HCT116 (cell line): Measurements from ENCODE around the gene GAB2. TPM values are rescaled to one million over a fixed set of nuclear protein-coding genes. Genes with fewer than 3 reads are reported as not detected.

Experiments
- ATAC-seq: fragments of 200-7000 bp; cut with Tn5 transposase; 2 replicates; pipeline ENCODE4 v1.9.1; 2020; ENCODE audit warnings: mild to moderate bottlenecking, moderate library complexity
- BruUV-seq: library from RNA; stranded (reverse); fragments of 400-500 nt; replicated peaks from 2 replicates; lab custom pipeline; 2021; lab: Mats Ljungman, UMichigan
- CTCF ChIA-PET: fragments of 300-600 bp; sonication (Branson Sonifier 250); formaldehyde crosslinking; loops from one replicate; lab custom pipeline; 2021; ENCODE audit warnings: antibody characterized with exemption; lab: Charles Lee
- POLR2A ChIA-PET: fragments of 300-600, 350-600 bp; sonication (Branson Sonifier 250); formaldehyde crosslinking; loops from one replicate; lab custom pipeline; 2021; ENCODE audit warnings: antibody characterized with exemption; lab: Charles Lee
- RAD21 ChIA-PET, 2 experiments: fragments of 300-600 bp; sonication (Branson Sonifier 250); formaldehyde crosslinking; loops; one replicate each; lab custom pipeline; 2023; ENCODE audit warnings: low total read pairs in 2 of 2; ENCODE audit not compliant: uncharacterized antibody in 2 of 2, unreplicated experiment in 2 of 2, low non-redundant PET in 1 of 2; lab: Charles Lee
- DNase-seq: peaks from one replicate; pipeline ENCODE4 v3.0.0-alpha.2; 2010; ENCODE audit warnings: low read depth, low spot score
- H2AFZ ChIP-seq: fragments of 200-600 bp; shearing (Covaris generic), sonication (generic); 2 replicates; pipeline ENCODE4 v1.6.1; 2017; ENCODE audit warnings: low read depth, mixed run types, mixed read lengths, antibody characterized with exemption, low read length; ENCODE audit not compliant: poor library complexity, severe bottlenecking
- H3K27ac ChIP-seq: 2 replicates; pipeline ENCODE4 v1.5.1; 2012; ENCODE audit warnings: low read depth, low read length
- H3K27me3 ChIP-seq: fragments of 200-600 bp; sonication (generic); 2 replicates; pipeline ENCODE4 v1.6.1; 2016; ENCODE audit warnings: mixed run types, low read length, mixed read lengths; ENCODE audit not compliant: insufficient read depth
- H3K36me3 ChIP-seq, 2 experiments: fragments of 200-500 bp in 1 of 2; fragments of 200-600 bp in 1 of 2; sonication (Bioruptor generic) in 1 of 2; sonication (generic) in 1 of 2; 2 replicates each; pipeline versions ENCODE4 v1.5.1 to v1.6.1; 2014 to 2016; ENCODE audit warnings: low read length in 2 of 2, inconsistent platforms in 1 of 2, mixed read lengths in 1 of 2, mixed run types in 1 of 2; ENCODE audit not compliant: insufficient read depth in 2 of 2, control insufficient read depth in 1 of 2
- H3K4me1 ChIP-seq, 2 experiments: fragments of 200-600 bp in 1 of 2; sonication (generic) in 1 of 2; 2 replicates each; pipeline versions ENCODE4 v1.5.1 to v1.6.1; 2012 to 2017; ENCODE audit warnings: low read length in 2 of 2, inconsistent platforms in 1 of 2, mild to moderate bottlenecking in 1 of 2, mixed read lengths in 1 of 2, mixed run types in 1 of 2, moderate library complexity in 1 of 2; ENCODE audit not compliant: insufficient read depth in 2 of 2, control insufficient read depth in 1 of 2
- H3K4me2 ChIP-seq: fragments of 200-600 bp; sonication (generic); 2 replicates; pipeline ENCODE4 v1.6.1; 2017; ENCODE audit warnings: mixed run types, low read length, mixed read lengths
- H3K4me3 ChIP-seq, 2 experiments: fragments of 200-600 bp in 1 of 2; sonication (generic) in 1 of 2; replicated peaks in 1 of 2; 2 replicates each; pipeline ENCODE4 v1.5.1; 2011 to 2016; ENCODE audit warnings: low read length in 2 of 2, control low read depth in 1 of 2, low read depth in 1 of 2, mild to moderate bottlenecking in 1 of 2, mixed read lengths in 1 of 2, mixed run types in 1 of 2
- H3K79me2 ChIP-seq: fragments of 200-600 bp; sonication (generic); 2 replicates; pipeline ENCODE4 v1.6.1; 2017; ENCODE audit warnings: mild to moderate bottlenecking, mixed run types, low read length, moderate library complexity, mixed read lengths; ENCODE audit not compliant: insufficient read depth
- H3K9ac ChIP-seq: fragments of 200-600 bp; sonication (generic); 2 replicates; pipeline ENCODE4 v1.6.1; 2016; ENCODE audit warnings: low read length, mixed read lengths
- H3K9me2 ChIP-seq: fragments of 200-600 bp; sonication (generic), shearing (Covaris generic); 2 replicates; pipeline ENCODE4 v1.6.1; 2017; ENCODE audit warnings: mixed run types, mild to moderate bottlenecking, moderate library complexity; ENCODE audit not compliant: insufficient read depth
- H3K9me3 ChIP-seq, 2 experiments: fragments of 200-500 bp in 1 of 2; fragments of 200-600 bp in 1 of 2; sonication (Bioruptor generic) in 1 of 2; sonication (generic) in 1 of 2; 2 replicates each; pipeline ENCODE4 v1.6.1; 2014 to 2017; ENCODE audit warnings: low read length in 2 of 2, mixed read lengths in 2 of 2, inconsistent platforms in 1 of 2, low read depth in 1 of 2, mild to moderate bottlenecking in 1 of 2, mixed run types in 1 of 2, moderate library complexity in 1 of 2; ENCODE audit not compliant: control insufficient read depth in 1 of 2, insufficient read depth in 1 of 2
- H4K20me1 ChIP-seq: fragments of 200-600 bp; sonication (generic), shearing (Covaris generic); 2 replicates; pipeline ENCODE4 v1.6.1; 2017; ENCODE audit warnings: mixed run types, mild to moderate bottlenecking, moderate library complexity; ENCODE audit not compliant: insufficient read depth
- ATF3 ChIP-seq: IDR thresholded peaks from 2 replicates; pipeline ENCODE4 v1.6.1; 2012
- CBX3 ChIP-seq: IDR thresholded peaks from 2 replicates; pipeline ENCODE4 v1.6.1; 2012; ENCODE audit warnings: low read depth
- EGR1 ChIP-seq: IDR thresholded peaks from 2 replicates; pipeline ENCODE4 v1.6.1; 2012; ENCODE audit warnings: low read depth
- ELF1 ChIP-seq: IDR thresholded peaks from 2 replicates; pipeline ENCODE4 v1.6.1; 2012; ENCODE audit warnings: low read depth, borderline replicate concordance
- EZH2 ChIP-seq: fragments of 200-600 bp; sonication (generic); IDR thresholded peaks from 2 replicates; pipeline ENCODE4 v1.6.1; 2017; ENCODE audit warnings: antibody characterized with exemption, mixed run types
- JUND ChIP-seq: IDR thresholded peaks from 2 replicates; pipeline ENCODE4 v1.6.1; 2012
- MAX ChIP-seq: IDR thresholded peaks from 2 replicates; pipeline ENCODE4 v1.6.1; 2012
- POLR2AphosphoS5 ChIP-seq: IDR thresholded peaks from 2 replicates; pipeline ENCODE4 v1.6.1; 2011; ENCODE audit warnings: mild to moderate bottlenecking, low read depth, low read length, moderate library complexity
- RAD21 ChIP-seq: IDR thresholded peaks from 2 replicates; pipeline ENCODE4 v1.6.1; 2012; ENCODE audit warnings: low read depth, mild to moderate bottlenecking
- REST ChIP-seq: IDR thresholded peaks from 2 replicates; pipeline ENCODE4 v1.6.1; 2012; ENCODE audit warnings: low read depth
- SIN3A ChIP-seq: IDR thresholded peaks from 2 replicates; pipeline ENCODE4 v1.6.1; 2012; ENCODE audit warnings: low read depth
- ZFX ChIP-seq: fragments of 450-650 bp; IDR thresholded peaks from 2 replicates; pipeline ENCODE4 v1.6.1; 2017
- intact Hi-C: fragments of 100-400 bp; cut with micrococcal nuclease; formaldehyde crosslinking; loops from 2 replicates; pipeline ENCODE4 v1.10.0; 2022
- total RNA-seq: library from RNA; stranded (reverse); gene quantifications from one replicate; pipeline ENCODE4 v1.2.1, GENCODE V29; 2021; ENCODE audit not compliant: unreplicated experiment

GAB2 gene
- total RNA-seq, 1 experiment from 2014 or later, result 1.9 TPM

GRCh38 chr11:78344676-78345075, 72.9 kb downstream of the GAB2 start:
- Histone ChIP-seq H3K36me3 (no peaks in the 10 kb centered on the region), H4K20me1 (no peaks in the 10 kb centered on the region), H3K4me2 (no peak overlapping the region), H3K79me2 (no peaks in the 10 kb centered on the region), H3K9me3 (no peaks in the 10 kb centered on the region)
- ChIA-PET RAD21 (no interaction called here), POLR2A (no interaction called here)
- TF ChIP-seq EZH2 (no peak), REST (no peak), ATF3 (no peak), SIN3A (no peak), POLR2AphosphoS5 (no peak), ZFX (no peak), ELF1 (no peak), MAX (no peak), RAD21 (no peak), JUND (no peak), EGR1 (no peak), CBX3 (no peak)
- TF ChIP-seq, all 23 proteins: peak for 0
- ATAC-seq, result no peak
- H3K27me3 ChIP-seq, result no peaks in the 10 kb centered on the region
- BruUV-seq, result no TSS peak
- no peak overlapping the region for H3K4me3 ChIP-seq
- H3K27ac ChIP-seq, result no peak overlapping the region
- no peak for DNase-seq
- H3K9me2 ChIP-seq, result no peaks in the 10 kb centered on the region
- H3K4me1 ChIP-seq, result peaks cover 0 to 14% of the 10 kb centered on the region in 2 experiments; a peak in 2 of 4 replicates
- no peak overlapping the region for H2AFZ ChIP-seq
- CTCF ChIA-PET, result no interaction called here
- intact Hi-C loops, result no loop called here
- H3K9ac ChIP-seq, result no peak overlapping the region
